ENCODE measurements around the gene SLIT3. TPM values are rescaled to one million over a fixed set of nuclear protein-coding genes. Genes with fewer than 3 reads are reported as not detected.

Gene SLIT3
- total RNA-seq, 1 experiment from 2014 or later: 21.9 TPM

GRCh38 chr5:168870910-168871309, 430.0 kb downstream of the SLIT3 start:
- in situ Hi-C loops (cut with HindIII; ENCODE audit: low pct_unique_long_range_greater_than_20kb, low sequenced_read_pairs): no loop called here
- no peak for DNase-seq (ENCODE audit: low read depth)

GRCh38 chr5:168869615-168870227, 431.2 kb downstream of the SLIT3 start:
- in situ Hi-C loops (cut with HindIII; ENCODE audit: low pct_unique_long_range_greater_than_20kb, low sequenced_read_pairs): no loop called here
- no peak for DNase-seq (ENCODE audit: low read depth)

GRCh38 chr5:168867241-168867640, 433.7 kb downstream of the SLIT3 start:
- in situ Hi-C loops (cut with HindIII; ENCODE audit: low pct_unique_long_range_greater_than_20kb, low sequenced_read_pairs): no loop called here
- DNase-seq (ENCODE audit: low read depth): peak; percentile 89

GRCh38 chr5:168865968-168866367, 435.0 kb downstream of the SLIT3 start:
- no peak for DNase-seq (ENCODE audit: low read depth)
- in situ Hi-C loops (cut with HindIII; ENCODE audit: low pct_unique_long_range_greater_than_20kb, low sequenced_read_pairs): no loop called here

- in situ Hi-C loops (cut with HindIII; ENCODE audit: low pct_unique_long_range_greater_than_20kb, low sequenced_read_pairs): no loop called here
- no peak for DNase-seq (ENCODE audit: low read depth)
Measured at GRCh38 chr5:168863021-168863420, 437.9 kb downstream of the SLIT3 start.

GRCh38 chr5:168860503-168860902, 440.4 kb downstream of the SLIT3 start:
- in situ Hi-C loops (cut with HindIII; ENCODE audit: low pct_unique_long_range_greater_than_20kb, low sequenced_read_pairs): no loop called here

GRCh38 chr5:168860081-168860480, 440.9 kb downstream of the SLIT3 start:
- in situ Hi-C loops (cut with HindIII; ENCODE audit: low pct_unique_long_range_greater_than_20kb, low sequenced_read_pairs): no loop called here
- no peak for DNase-seq (ENCODE audit: low read depth)

More at GRCh38 chr5:168860503-168860902, 440.4 kb downstream of the SLIT3 start:
- no peak for DNase-seq (ENCODE audit: low read depth)

- DNase-seq (ENCODE audit: low read depth): no peak
- in situ Hi-C loops (cut with HindIII; ENCODE audit: low pct_unique_long_range_greater_than_20kb, low sequenced_read_pairs): no loop called here
Measured at GRCh38 chr5:168859471-168859870, 441.5 kb downstream of the SLIT3 start.

- in situ Hi-C loops (cut with HindIII; ENCODE audit: low pct_unique_long_range_greater_than_20kb, low sequenced_read_pairs): no loop called here
- DNase-seq (ENCODE audit: low read depth): no peak
Measured at GRCh38 chr5:168858994-168859393, 441.9 kb downstream of the SLIT3 start.

DNA sequence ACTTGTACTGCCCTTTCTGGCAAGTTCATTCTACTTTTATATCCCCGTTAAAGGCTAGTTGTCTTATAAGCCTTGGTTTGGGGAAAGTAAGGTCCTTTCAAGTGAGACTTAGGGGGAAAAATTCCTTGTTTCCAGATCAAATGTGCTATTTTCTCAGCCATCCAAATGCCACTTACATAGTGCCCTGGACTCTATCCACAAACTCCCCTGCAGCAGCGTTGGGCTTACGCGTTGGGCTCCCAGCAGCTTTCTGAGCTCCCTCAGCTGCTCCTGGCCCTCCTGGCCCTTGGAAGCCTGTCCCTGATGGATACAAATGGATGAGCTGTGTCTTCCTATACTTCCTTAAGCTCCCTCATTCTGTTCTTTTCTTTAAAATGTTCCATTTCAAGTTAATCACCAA, 442.6 kb downstream of the SLIT3 start:
- DNase-seq (ENCODE audit: low read depth): no peak
- in situ Hi-C loops (cut with HindIII; ENCODE audit: low pct_unique_long_range_greater_than_20kb, low sequenced_read_pairs): no loop called here

DNA sequence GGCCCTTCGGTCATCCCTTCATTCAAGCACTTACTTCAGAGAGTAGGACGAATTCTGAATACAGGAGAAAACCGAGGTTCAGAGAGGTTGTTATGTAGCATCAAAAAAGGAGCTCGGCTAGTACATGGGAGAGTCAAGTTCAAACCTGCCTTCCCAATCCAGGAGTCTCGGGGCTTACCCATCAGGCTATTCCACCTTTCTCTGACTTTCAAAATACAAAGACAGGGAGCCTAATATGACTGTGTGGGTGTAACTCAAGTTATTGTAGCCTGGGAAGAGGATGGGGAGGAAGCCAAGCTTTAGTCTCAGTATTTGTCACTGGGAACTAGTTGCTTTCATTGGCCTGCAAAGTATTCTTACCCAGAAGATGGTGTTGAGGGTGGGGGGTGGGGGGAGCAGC, 447.0 kb downstream of the SLIT3 start:
- in situ Hi-C loops (cut with HindIII; ENCODE audit: low pct_unique_long_range_greater_than_20kb, low sequenced_read_pairs): no loop called here
- DNase-seq (ENCODE audit: low read depth): no peak

DNA sequence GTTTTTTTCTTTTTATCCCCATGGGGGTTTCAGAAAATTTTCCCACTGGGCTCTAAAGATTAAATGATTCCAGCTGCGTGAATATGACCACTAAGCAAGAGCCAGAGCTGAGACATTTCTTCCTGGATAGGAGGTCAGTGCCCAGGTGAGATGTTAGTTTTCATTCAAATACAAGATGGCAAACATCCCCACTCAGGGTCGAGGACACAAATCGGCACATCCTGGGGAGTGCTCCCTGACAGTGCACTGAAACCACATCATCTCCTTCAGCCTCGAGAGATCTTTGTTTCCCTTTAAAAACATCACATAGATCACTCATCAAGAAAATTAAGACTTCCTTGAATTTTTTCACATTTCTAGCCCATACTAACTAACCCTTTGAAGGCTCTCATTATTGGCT, 448.6 kb downstream of the SLIT3 start:
- in situ Hi-C loops (cut with HindIII; ENCODE audit: low pct_unique_long_range_greater_than_20kb, low sequenced_read_pairs): no loop called here
- DNase-seq (ENCODE audit: low read depth): no peak

- in situ Hi-C loops (cut with HindIII; ENCODE audit: low pct_unique_long_range_greater_than_20kb, low sequenced_read_pairs): no loop called here
Measured at GRCh38 chr5:168851902-168852321, 449.0 kb downstream of the SLIT3 start.

DNA sequence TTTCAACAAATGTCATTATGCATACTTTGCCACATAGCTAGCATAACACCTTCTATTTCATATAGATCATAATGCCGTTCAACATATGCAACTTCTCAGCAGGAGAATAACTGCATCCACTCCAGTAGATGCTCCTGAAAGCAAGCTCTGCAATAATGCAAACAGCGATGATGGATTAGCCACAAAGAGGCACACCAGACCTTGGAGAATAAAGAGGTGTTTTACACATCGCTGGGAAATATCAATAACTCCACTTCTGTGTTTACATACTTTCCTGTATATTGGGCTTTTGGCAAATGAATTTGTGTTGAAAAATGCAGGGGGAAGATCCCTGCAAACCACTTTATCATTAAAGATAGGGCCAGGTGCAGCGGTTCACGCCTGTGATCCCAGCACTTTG, 450.3 kb downstream of the SLIT3 start:
- in situ Hi-C loops (cut with HindIII; ENCODE audit: low pct_unique_long_range_greater_than_20kb, low sequenced_read_pairs): no loop called here
- no peak for DNase-seq (ENCODE audit: low read depth)

More at GRCh38 chr5:168851902-168852321, 449.0 kb downstream of the SLIT3 start:
- DNase-seq (ENCODE audit: low read depth): peak; percentile 73

- in situ Hi-C loops (cut with HindIII; ENCODE audit: low pct_unique_long_range_greater_than_20kb, low sequenced_read_pairs): no loop called here
Measured at GRCh38 chr5:168848569-168848968, 452.4 kb downstream of the SLIT3 start.

DNA sequence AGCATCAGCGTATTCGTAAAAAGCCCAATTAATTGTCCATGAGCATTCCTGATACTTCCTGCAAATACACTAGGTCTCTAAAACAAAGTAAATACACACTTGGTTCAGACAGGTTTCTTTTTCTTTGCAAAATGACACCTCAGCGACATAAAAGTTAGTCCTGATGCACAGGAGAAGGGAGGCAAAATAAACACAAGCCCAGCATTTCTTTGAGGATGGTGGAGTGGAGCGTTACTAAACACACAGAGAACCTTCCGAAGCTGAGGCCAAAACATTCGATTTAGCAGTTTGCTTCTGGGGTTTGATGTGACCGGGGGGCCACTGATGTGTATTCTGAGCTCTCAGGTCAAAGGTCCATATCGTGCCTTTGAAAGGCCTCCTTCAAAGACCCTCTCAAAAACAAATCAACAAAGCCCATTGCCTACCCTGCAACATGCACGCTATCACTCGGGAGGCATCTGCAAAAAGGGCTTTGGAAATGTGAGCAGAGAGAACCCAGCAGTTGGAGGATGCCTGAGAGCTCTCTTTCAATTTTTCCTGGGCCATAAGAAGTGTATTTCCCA, 453.3 kb downstream of the SLIT3 start:
- in situ Hi-C loops (cut with HindIII; ENCODE audit: low pct_unique_long_range_greater_than_20kb, low sequenced_read_pairs): no loop called here
- no peak for DNase-seq (ENCODE audit: low read depth)

More at GRCh38 chr5:168848569-168848968, 452.4 kb downstream of the SLIT3 start:
- no peak for DNase-seq (ENCODE audit: low read depth)

- in situ Hi-C loops (cut with HindIII; ENCODE audit: low pct_unique_long_range_greater_than_20kb, low sequenced_read_pairs): no loop called here
- DNase-seq (ENCODE audit: low read depth): no peak
Measured at GRCh38 chr5:168844922-168845296, 456.0 kb downstream of the SLIT3 start.

- in situ Hi-C loops (cut with HindIII; ENCODE audit: low pct_unique_long_range_greater_than_20kb, low sequenced_read_pairs): no loop called here
- DNase-seq (ENCODE audit: low read depth): no peak
Measured at GRCh38 chr5:168844016-168844921, 456.7 kb downstream of the SLIT3 start.

DNA sequence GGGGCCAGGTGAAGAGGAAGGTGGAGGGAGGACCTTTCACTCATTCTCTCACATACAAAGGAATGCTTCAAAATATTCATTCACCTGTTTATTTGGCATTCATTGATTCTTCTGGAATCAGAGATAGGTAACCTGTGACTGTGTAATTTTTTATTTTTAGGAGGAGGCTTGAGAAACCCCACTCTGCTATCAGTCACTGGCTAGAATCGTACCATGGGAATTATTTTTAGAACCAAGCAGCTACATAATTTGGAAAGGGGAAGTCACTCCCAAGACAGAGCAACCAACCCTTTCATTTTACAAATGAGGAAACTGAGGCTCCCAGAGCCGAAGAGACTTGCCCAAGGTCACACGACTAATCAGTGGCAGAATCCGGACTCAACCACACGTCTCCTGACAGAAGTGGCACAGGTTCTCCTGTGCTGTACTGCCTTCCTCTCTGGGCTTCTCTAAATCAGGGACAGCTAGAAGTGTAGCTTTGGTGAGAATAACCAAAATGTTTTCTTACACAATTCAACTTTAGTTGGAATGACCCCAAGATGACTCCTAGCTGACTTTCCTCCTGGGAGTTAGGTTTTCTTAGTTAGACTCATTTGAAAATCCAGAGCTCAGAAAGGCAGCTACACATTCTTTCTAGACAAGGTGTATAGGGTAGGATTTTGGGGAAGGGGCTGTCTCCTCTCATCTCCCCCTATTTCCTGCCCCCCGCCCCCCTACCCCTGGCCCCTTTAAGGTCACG, 457.5 kb downstream of the SLIT3 start:
- DNase-seq (ENCODE audit: low read depth): no peak
- in situ Hi-C loops (cut with HindIII; ENCODE audit: low pct_unique_long_range_greater_than_20kb, low sequenced_read_pairs): no loop called here
